ENCODE data around the gene ZDHHC8. TPM values are rescaled to one million over a fixed set of nuclear protein-coding genes. Genes with fewer than 3 reads are reported as not detected.

ZDHHC8 gene
- total and polyA plus RNA-seq, 10 of the 15 experiments (the other 5 are each of a cell fraction or from before 2014, with no cell fraction given), result 0.03 to 46.3 (median 5.3) TPM

GRCh38 chr22:20087319-20088262 lies 44.0 kb upstream of the ZDHHC8 start (continued):
- TF ChIP-seq CEBPB (IDR thresholded peaks at IDR 0.05; ENCODE audit: borderline replicate concordance in 1 of 2, low read depth in 2 of 2, low read length in 2 of 2) (no peak), SREBF1 (IDR thresholded peaks at IDR 0.05; ENCODE audit: low read length) (no peak), NKRF (conservative IDR thresholded peaks at IDR 0.05) (no peak), STAT1 (conservative IDR thresholded peaks at IDR 0.05) (no peak)

- Histone ChIP-seq H3K36me3 (ENCODE audit: control insufficient read depth in 2 of 2, insufficient read depth in 2 of 2, low read length in 1 of 2) (peaks cover 29 to 31% of the 10 kb centered on the region in 2 experiments), H2AFZ (ENCODE audit: control insufficient read depth, low read depth, low read length) (no peak overlapping the region), H3K27ac (ENCODE audit: control insufficient read depth, insufficient read depth) (no peak overlapping the region), H3K9me3 (replicated peaks; ENCODE audit: control insufficient read depth, insufficient read depth, low read length) (no peaks in the 10 kb centered on the region), H3K9ac (ENCODE audit: control insufficient read depth, insufficient read depth, low read length) (no peak overlapping the region), H3K79me2 (ENCODE audit: control insufficient read depth, insufficient read depth, low read length) (peaks cover 25% of the 10 kb centered on the region), H3K4me2 (ENCODE audit: control insufficient read depth, insufficient read depth) (no peak overlapping the region), H3K4me1 (ENCODE audit: control insufficient read depth, insufficient read depth, low read length) (no peaks in the 10 kb centered on the region), H3K27me3 (replicated peaks in 1 of 2; ENCODE audit: control insufficient read depth in 2 of 2, insufficient read depth in 2 of 2, low read length in 1 of 2) (no peaks in the 10 kb centered on the region), H4K20me1 (ENCODE audit: control insufficient read depth, insufficient read depth) (no peaks in the 10 kb centered on the region), H3K4me3 (no peak overlapping the region)
- CTCF ChIA-PET, result no interaction called here
- SMC1A ChIA-PET (ENCODE audit: uncharacterized antibody, unreplicated experiment), result no interaction called here
- WGBS (ENCODE audit: insufficient coverage, insufficient replicate concordance, low lambda C conversion rate, missing lambda C conversion rate), result 83% methylated on average over 8 of the region's 8 CpGs
- RAD21 ChIA-PET (ENCODE audit: unreplicated experiment), result no interaction called here
- intact Hi-C loops (cut with micrococcal nuclease; ENCODE audit: unreplicated experiment) (no loop called here), in situ Hi-C loops (cut with MboI) (no loop called here)
- ATAC-seq, result no peak
- TF ChIP-seq BACH1 (IDR thresholded peaks at IDR 0.05; ENCODE audit: borderline replicate concordance) (no peak), SP1 (IDR thresholded peaks at IDR 0.05; ENCODE audit: low read depth, low read length) (no peak), ZSCAN29 (IDR thresholded peaks at IDR 0.05) (no peak), POLR2AphosphoS2 (IDR thresholded peaks at IDR 0.05; ENCODE audit: low read depth, low read length) (no peak), PAX8 (IDR thresholded peaks at IDR 0.05) (no peak), ZNF274 (IDR thresholded peaks at IDR 0.05; ENCODE audit: insufficient read depth, insufficient read length) (no peak), HDGF (IDR thresholded peaks at IDR 0.05) (no peak), NR2F1 (conservative IDR thresholded peaks at IDR 0.05) (no peak), BMI1 (IDR thresholded peaks at IDR 0.05; ENCODE audit: borderline replicate concordance) (no peak), MYC (IDR thresholded peaks at IDR 0.05; ENCODE audit: insufficient read depth, insufficient read length, insufficient replicate concordance, low read length, severe bottlenecking) (no peak)
- no peak for DNase-seq (ENCODE audit: low read depth, low spot score)
- POLR2A ChIA-PET, result no interaction called here
- no TSS peak for BruUV-seq (replicated peaks)
- FAIRE-seq, result no peak
These were observed 43.3 kb upstream of the ZDHHC8 start for GRCh38 chr22:20088263-20088648.

All from GM12878 (cell line).